ENCODE results near the gene PSMC3IP.

DNA sequence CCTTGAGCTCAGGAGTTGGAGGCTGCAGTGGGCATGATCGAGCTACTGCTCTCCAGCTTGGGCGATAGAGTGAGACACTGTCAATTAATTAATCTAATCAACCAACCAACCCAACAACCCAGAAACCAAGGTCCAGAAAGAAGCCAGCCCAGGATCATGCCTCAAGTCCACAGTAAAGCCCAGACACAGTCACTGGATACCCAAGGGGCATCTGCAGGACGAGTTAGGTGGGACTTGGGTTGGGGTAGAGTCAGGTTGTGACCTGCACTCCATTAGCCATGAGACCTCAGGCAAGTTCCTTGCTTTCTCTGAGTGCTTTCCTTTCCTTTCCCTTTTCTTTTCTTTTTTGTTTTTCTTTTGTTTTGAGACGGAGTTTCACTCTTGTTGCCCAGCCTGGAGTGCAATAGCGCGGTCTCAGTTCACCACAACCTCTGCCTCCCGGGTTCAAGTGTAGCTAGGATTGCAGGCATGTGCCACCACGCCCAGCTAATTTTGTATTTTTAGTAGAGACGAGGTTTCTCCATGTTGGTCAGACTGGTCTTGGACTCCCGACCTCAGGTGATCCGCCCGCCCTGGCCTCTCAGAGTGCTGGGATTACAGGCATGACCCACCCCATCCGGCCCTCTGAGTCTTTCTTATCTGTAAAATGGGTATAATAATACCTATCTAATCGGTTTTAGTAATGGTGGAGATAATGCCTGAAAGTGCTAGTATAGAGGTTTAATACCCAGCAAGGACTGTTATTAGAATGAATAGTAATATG, 28.4 kb downstream of the PSMC3IP start:
- TF ChIP-seq, protein P1, sequence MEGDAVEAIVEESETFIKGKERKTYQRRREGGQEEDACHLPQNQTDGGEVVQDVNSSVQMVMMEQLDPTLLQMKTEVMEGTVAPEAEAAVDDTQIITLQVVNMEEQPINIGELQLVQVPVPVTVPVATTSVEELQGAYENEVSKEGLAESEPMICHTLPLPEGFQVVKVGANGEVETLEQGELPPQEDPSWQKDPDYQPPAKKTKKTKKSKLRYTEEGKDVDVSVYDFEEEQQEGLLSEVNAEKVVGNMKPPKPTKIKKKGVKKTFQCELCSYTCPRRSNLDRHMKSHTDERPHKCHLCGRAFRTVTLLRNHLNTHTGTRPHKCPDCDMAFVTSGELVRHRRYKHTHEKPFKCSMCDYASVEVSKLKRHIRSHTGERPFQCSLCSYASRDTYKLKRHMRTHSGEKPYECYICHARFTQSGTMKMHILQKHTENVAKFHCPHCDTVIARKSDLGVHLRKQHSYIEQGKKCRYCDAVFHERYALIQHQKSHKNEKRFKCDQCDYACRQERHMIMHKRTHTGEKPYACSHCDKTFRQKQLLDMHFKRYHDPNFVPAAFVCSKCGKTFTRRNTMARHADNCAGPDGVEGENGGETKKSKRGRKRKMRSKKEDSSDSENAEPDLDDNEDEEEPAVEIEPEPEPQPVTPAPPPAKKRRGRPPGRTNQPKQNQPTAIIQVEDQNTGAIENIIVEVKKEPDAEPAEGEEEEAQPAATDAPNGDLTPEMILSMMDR (conservative IDR thresholded peaks at IDR 0.05; ENCODE audit: low read depth, low read length), result no peak
- TF ChIP-seq MXI1 (IDR thresholded peaks at IDR 0.05; ENCODE audit: borderline replicate concordance, low read depth, low read length), result no peak
- TF ChIP-seq CHD1 (IDR thresholded peaks at IDR 0.05; ENCODE audit: low read depth, low read length), result no peak
- no peak for TF ChIP-seq RFX5 (IDR thresholded peaks at IDR 0.05; ENCODE audit: low read depth, low read length)
- no peak for TF ChIP-seq POLR2A (IDR thresholded peaks at IDR 0.05; ENCODE audit: low read depth, low read length)
- TF ChIP-seq RAD21 (IDR thresholded peaks at IDR 0.05; ENCODE audit: low read length), result no peak
- TF ChIP-seq SMC3 (IDR thresholded peaks at IDR 0.05; ENCODE audit: low read depth, low read length), result no peak
- TF ChIP-seq USF2 (IDR thresholded peaks at IDR 0.05; ENCODE audit: low read depth, low read length), result no peak
- no peak for TF ChIP-seq CEBPB (IDR thresholded peaks at IDR 0.05; ENCODE audit: low read depth, low read length)
